NK-92 treated with Interleukin-12 subunit alpha and Interleukin-12 subunit beta, amount 100 ng/mL, for 24 hours (cell line): Measurements from ENCODE around the gene UHRF2.
"Not testable (repeated sequence)": the region's sequence is repeated elsewhere in the genome, so short reads cannot be mapped to it uniquely, and the experiment has no call there.

Experiments
- DNase-seq: peaks from one replicate; lab custom pipeline; 2025; lab: John Stamatoyannopoulos, UW

Gene UHRF2

DNA sequence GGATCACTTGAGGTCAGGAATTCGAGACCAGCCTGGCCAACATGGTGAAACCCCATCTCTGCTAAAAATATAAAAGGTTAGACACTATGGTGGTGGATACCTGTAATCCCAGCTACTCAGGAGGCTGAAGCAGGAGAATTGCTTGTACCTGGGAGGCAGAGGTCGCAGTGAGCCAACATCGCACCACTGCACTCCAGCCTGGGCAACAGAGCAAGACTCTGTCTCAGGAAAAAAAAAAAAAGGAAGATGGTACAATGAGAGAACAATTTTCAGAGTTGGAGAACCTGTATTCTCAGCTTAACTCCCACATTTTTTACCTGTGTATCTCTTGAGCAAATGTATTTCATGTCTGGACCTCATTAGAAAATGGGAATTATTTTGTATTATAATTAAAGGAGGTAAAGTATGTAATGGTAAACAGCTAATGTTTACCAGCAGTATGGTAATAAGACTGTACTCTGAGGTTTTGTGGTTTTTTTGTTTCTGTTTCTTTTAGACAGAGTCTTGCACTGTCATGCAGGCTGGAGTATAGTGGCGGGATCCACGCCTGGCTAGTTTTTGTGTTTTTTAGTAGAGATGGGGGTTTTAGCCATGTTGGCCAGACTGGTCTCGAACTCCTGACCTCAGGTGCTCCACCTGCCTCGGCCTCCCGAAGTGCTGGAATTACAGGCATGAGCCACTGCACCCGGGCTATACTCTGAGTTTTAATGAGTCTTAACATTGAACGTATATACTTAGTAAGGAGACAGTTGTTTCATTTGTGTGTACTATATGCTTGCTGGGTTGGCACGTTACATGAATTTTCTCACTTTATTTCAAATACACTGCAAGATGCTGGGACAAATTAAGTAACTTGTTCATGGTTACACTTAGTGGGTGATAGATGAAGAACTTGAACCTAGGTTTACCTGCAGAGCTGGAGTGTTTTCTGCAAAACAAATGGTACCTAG is 16.2 kb downstream of the UHRF2 start:
- DNase-seq, result no peak

DNA sequence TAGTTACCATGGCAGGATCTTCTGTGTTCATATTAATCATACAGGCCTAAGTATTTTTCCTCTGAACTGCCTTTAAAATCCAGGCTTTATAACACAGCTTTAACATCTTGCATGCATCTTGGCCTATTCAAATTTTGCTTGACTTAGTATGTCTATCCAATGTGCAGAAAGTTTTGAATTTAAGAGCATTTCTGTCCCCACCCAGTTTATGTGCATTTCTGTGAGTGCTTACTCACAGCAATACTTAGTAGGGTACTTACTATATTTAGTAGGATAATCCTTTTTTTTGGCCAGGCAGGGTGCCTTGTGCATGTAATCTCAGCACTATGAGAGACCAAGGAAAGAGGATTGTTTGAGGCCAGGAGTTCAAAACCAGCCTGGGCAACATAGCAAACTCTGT is 18.0 kb downstream of the UHRF2 start:
- DNase-seq, result no peak

DNA sequence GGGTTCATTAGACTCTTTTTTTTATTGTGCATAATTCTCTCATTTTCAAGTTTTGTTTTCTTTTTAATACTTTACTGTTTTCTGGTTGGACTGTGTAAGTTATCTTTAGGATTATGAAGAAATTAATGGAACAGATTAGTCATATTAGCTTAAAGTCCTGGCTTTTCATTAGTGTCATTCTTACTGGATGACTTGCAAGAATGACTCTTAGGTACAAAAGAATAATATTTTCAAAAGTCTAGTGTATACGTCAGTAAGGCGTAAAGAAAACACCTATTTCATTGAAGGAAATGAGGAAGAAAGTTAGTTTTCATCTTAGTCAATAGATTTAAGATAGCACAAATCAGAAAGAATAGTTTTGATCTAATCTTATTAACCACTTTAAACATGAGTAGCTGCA is 20.4 kb downstream of the UHRF2 start:
- DNase-seq, result no peak

DNA sequence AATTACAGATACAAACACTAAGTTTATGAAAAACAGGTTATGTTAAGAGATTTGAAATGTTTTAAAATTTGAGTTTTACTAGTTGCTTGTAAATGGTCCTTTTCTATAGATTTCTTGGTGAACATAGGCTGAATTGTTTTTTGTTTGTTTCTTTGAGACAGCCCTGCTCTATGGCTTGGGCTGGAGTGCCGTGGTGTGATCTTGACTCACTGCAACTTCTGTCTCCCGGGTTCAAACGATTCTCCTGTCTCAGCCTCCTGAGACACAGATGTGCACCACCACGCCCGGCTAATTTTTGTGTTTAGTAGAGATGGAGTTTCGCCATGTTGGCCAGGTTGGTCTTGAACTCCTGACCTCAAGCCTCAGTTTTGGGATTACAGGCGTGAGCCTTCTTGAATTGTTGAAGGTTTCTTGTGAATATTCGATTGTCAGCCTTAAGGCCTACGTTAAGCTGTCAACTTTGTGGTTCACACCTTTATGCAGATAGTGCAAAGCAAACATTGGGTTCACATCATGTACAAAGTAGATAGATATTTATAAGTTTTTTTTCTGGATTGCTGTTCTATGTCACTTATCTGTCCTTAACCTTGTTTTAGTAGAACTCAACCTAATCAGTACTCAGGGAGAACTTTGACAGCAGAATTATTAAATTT is 26.2 kb downstream of the UHRF2 start:
- no peak for DNase-seq

DNA sequence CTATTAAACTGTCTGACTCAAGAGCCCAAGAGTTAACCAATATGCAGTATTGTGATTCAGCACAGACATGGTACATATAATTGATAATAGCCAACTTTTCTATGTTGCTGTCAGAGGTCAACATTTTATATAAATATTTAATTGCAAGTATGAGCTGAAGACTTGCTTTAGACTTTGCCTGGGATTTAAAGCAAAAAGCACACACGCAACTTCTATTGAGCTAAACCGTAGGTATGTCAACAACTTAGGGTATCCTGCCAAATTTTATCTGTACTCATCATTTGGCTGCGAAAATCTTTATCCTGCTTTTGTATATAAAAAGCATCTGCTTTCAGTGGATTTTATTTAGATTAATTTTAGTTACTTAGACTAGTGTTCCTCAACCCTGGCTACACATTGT is 27.4 kb downstream of the UHRF2 start:
- no peak for DNase-seq

DNA sequence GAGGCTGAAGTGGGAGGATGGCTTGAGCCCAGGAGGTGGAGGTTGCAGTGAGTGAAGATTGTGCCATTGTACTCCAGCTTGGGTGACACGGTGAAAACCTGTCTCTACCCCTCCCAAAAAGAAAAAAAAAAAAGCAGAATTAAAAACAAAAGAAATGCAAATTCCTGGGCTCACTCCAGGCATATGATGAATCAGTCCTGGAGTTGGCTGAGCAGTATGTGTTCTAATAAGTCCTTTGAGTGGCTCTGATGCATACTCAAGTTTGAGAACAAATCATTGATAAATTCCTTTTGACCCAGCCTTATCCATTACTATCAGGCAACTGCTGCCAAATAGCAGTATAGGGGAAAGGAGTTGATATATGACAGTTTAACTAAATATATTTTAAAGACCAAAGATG is 28.3 kb downstream of the UHRF2 start:
- no peak for DNase-seq

DNA sequence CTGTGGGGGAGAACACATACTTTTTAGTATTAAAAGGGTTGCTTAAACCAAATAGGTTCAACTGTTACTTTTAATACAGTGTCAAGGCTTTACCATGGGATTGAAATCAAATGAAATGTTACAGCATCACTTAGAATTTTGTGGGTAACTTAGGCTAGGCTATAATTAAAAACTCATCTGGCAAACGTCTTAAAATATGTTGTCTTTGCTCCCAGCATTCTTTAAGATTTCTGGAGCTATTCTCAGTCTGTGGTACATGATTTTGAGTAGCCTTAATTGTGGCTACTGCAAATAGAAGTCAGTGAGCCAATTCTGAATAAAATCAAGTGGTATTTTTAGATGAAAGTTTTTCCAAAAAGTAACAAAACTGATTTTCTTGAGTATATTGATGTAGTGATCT is 30.7 kb downstream of the UHRF2 start:
- no peak for DNase-seq

DNA sequence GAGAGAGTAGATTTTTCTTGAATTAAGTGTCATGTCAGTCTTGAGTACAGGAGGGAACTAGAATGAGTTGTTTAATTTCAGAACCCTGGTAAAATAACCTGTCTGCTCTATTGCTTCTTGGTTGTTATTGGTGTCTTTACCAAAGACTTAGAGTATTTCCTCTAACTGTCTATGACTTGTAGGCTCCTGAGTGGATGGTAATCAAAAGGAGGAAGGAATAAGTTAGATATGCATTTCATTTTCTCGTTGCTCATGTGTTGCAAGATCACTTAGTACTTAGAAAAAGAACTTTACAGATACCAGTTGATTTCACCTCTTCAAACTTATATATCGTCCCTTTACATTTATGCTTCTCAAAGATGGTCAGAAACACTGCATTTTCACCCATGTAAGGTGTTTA is 31.1 kb downstream of the UHRF2 start:
- no peak for DNase-seq

DNA sequence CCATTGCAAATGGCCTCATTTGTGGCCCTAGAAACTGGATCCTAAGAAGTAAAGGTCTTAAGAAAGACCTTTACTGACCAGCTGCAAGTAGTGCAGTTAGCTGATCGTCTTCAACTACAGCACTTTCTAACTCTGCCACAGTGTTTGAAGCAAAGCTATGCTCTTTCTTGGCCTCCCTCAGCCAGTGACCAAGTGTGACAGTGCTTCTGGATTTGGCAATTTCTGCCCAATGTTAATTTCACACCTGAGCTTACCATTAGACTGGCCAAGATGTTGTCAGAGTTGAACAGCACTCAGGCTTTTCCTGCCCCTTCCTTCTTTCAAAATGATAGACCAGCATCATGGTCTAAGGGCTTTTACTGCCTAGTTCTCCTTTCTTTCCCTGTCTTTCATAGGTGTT is 36.1 kb downstream of the UHRF2 start:
- DNase-seq, result no peak

DNA sequence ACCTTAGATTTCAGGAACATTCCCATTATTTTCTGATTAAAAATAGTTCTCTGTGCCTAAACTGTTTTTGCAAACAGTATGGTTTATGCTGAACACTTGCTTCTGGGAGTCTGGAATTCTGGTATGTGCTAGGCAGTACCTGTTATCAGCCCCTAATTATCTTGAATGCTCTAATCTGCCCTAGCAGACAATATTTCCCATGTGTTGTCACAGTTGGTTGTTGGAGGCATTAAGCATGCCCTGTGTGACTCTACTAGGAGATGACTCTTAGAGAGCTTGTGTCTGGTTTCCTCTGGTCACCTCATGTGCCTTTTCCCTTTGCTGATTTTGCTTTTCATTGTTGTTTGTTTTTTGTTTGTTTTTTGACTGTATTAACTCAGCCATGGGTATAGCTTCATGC is 36.6 kb downstream of the UHRF2 start:
- DNase-seq, result no peak

DNA sequence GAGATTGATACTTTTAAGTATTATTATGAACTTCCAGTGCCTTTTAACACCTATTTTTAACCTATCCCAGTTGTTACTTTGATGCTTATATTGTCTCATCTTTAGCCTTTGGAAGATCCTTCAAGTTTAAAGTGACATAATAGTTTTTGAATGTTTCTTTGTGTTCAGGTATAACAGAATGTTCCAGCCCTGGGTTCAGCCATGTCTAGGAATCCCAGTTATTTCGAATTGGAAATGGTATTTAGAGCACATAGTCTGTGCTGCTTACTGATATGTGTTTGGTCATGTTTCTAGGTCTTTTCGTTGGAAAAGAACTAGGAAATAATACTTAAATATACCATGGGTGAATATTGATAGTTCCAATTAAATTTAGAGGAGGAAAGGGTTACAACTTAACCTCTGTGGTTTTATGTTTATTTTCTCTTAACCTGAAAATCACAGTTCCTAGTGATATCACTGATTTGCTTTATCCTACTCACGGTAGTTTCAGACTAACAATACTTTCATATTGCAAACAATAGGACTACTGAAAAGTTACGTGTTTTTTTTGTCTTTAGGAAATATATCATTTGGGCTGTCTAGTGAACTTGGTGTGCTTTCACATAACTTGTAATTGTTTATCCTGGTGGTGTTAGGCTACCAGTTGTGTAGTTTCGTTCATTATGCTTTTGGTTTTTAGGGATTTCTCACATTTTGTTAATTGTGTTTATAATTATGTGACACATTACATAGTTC is 37.8 kb downstream of the UHRF2 start:
- DNase-seq, result no peak

DNA sequence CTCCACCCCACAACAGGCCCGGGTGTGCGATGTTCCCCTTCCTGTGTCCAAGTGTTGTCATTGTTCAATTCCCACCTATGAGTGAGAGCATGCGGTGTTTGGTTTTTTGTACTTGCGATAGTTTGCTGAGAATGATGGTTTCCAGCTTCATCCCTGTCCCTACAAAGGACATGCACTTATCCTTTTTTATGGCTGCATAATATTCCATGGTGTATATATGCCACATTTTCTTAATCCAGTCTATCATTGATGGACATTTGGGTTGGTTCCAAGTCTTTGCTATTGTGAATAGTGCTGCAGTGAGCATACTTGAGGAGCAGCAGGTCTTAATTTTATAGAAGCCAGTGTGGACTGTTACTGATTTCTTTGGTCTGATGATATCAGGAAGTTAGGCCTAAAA is 42.3 kb downstream of the UHRF2 start:
- DNase-seq, result not testable (repeated sequence)

DNA sequence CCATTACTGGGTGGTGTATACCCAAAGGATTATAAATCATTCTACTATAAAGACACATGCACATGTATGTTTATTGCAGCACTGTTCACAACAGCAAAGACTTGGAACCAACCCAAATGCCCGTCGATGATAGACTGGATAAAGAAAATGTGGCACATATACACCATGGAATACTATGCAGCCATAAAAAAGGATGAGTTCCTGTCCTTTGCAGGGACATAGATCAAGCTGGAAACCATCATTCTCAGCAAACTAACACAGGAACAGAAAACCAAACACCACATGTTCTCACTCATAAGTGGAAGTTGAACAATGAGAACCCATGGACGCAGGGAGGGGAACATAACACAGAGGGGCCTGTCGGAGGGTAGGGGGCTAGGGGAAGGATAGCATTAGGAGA is 45.7 kb downstream of the UHRF2 start:
- DNase-seq, result not testable (repeated sequence)

DNA sequence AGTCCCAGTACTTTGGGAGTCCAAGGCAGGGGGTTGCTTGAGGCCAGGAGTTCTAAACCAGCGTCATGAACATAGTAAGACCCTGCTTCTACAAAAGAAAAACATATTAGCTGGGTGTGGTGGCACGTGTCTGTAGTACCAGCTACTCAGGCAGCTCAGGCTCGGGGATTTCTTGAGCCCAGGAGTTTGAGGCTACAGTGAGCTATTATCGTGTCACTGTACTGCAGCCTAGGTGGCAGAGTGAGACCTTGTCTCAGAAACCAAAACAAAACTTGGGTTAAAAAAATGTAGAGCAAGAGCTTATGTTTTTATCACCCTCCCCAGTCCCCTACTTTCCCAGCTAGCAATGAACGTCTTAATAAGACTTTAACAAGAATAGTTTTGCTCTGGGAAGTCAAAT is 46.7 kb downstream of the UHRF2 start:
- no peak for DNase-seq

DNA sequence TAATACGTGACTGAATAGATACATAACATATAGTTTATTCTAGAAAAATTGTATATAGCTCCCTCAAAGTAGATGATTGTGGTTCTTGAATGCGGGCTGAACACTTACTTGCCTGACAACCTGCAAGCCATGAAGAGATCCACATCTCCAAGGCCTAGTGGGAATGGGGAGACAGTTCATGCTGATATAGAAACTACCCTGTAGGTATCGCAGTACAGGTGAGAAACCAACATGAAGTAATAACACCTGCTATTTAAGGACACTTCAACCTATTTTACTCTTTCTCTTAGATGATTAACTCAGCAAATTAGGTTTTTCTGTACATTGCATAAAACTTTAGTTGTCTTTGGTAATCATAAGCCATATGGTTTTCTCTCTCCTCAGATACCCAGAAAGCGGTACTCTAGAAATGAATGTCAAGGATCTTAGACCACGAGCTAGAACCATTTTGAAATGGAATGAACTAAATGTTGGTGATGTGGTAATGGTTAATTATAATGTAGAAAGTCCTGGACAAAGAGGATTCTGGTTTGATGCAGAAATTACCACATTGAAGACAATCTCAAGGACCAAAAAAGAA is 47.3 kb downstream of the UHRF2 start:
- no peak for DNase-seq

DNA sequence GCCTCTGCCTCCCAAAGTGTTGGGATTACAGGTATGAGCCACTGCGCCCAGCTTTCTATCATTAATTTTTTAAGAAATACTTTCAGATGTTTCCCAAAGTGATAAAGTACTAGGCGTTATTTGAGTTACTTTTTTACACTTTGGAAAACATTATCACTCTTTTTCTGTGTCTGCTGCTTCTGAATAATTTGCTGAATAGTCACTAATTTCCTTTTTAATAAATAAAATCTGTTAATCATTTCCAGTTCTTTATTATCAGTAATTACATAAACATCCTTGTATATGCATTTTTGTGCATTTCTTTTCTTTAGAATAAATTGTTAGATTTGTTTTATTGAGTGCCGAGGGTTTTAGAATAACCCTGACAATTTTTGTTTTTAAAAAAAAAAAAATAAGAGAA is 48.6 kb downstream of the UHRF2 start:
- DNase-seq, result no peak

DNA sequence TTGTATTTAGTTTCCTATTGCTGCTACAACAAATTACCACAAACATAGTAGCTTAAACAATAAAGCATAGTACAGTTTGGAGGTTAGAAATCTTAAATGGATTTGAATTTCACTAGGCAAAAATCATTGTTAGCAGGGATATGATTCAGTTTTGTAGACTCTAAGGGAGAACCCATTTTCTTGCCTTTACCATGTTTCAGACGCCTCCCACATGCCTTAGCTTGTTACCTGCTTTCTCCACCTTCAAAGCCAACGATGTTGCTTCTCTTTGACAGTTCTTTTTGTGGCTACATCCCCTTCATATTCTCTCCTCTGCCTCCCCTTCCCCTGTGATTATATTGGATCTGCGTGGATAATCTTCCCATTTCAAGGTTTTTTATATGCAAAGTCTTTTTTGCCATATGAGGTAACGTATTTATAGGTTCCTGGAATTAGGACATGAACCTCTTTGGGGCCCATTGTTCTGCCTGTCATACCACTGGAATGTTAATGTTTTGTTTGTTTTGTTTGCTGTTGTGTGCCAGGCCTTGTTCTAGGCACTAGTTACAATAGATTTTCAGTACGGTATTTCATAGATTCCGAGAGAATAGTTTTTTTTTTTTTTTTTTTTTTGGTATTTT is 54.1 kb downstream of the UHRF2 start:
- no peak for DNase-seq

DNA sequence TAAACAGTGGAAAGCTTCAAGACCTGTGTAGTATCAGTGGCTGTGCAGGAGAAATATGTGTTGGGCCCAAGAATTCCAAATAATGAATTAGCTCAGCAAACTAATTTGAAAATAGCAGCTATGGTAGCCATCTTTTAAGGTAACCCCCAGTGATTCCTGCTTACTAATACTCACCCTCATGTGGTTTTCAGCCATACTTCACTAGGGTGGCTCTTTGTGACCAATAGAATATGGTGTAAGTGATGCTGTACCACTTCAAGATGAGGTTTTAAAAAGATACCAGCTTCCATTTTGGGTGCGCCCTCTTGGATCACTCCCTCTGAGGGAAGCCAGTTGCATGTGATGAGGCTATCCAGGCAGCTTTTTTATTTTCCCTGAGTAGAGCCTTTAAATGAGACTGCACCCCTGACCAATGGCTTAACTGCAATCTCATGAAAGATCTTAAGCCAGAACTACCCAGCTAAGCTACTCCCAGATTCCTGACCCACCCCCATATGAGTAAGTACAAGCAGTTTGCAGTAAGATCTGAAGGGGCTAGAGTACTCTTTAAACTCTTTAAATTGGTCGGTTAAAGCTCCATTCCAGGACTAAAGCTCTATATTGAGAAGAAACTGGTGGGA is 58.3 kb downstream of the UHRF2 start:
- no peak for DNase-seq

DNA sequence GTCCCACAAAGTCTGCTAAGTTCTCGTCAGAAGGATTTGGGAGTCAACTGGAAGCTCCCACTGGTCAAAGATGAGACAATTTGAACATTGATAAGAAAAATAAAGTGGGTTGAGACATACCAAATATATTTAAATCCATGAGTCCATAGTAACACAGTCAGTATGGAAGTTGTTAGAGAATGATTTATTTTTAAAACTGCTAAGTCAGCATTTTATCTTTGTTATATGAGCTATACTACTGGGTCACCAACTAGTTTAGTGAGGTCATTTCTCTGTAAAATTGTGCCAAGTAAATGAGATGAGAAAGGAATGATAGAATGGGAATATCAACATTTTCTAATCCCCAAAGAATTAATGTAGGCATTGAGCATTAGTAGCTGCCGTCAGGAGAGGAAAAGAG is 60.2 kb downstream of the UHRF2 start:
- no peak for DNase-seq

DNA sequence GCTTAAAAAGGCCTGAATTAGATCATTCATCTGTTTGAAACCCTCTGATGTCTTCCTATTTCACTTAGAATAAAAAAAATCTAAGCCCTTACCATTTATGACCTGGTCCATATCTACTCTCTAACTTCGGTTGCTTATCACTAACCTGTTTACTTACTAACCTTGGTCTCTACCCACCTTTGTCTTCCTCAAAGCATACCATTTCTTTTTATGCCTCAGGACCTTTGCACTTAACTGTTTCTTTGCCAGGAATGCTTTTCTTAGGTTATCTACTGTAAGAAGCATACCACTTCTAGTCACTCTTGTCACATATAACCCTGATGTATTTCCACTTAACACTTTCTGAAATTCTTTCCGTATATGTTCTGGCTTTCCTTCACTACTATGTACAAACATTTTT is 67.0 kb downstream of the UHRF2 start:
- DNase-seq, result no peak

DNA sequence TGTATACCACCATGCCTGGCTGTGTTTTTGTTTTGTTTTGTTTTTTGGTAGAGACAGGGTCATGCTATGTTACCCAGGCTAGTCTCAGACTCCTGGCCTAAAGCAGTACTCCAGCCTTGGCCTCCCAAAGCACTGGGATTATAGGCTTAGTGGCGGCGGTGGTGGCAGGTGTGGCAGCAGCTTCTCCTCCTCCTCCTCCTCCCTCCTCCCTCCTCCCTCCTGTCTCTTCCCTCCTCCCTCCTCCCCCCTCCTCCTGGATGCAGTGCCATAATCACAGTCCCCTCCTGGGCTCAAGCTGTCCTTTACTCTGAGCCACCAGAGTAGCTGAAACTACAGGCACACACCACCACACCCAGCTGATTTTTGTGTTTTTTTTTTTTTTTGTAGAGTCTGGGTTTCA is 71.2 kb downstream of the UHRF2 start:
- no peak for DNase-seq

DNA sequence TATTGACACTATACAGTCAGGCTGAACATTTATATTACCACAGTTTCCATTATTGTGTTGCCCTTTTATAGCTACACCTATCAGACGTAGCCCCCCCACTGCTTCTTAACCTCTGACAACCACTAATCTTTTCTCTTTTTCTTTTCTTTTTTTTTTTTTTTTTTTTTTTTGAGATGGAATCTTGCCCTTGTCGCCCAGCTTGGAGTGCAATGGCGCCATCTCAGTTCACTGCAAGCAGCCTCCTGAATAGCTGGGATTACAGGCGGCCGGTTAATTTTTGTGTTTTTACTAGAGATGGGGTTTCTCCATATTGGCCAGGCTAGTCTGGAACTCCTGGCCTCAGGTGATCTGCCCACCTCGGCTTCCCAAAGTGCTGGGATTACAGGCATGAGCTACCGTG is 75.4 kb downstream of the UHRF2 start:
- DNase-seq, result no peak
